ENCODE results near the gene BCL11A.

BCL11A gene

DNA sequence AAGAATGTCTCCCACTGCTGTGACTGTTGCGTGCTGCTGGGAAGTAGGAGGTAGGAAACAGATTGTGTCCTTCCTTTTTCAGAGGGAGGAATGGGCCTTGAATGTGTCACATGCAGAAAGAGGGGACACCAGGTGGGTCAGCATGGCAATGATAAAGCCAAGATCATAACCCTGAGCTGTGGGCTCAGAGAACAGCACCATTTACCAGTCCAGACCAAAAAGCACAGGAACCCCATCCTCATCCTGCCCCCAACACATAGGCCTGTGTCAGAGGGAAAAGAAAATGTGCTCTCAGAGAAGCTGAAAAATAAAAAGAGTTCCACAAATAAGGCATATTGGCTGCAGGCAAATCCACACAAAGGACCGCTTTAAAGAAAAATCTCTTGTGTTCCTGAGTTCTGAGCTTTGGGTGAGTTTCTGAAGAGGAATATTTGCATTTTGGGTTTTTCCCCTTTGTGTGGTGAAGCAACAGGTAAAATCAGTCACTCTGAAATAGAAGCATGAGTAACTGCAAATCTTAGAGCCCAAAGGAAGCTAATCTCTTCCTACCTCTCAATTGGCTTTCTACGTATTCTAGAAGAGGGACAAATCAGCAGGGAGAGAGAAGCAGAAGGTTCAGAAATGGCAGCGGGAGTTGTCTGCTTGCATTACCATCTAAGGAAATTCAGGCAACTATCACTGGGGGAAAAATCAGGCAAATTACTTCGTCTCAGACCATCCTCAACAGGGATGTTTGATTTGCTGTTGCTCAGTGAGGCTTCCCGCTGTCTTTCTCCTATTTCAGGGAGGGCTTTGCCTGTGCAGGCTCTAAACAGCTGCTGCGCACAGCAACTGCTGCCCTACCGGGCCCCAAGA, 106.8 kb downstream of the BCL11A start:
- Histone ChIP-seq H3K9me3 (replicated peaks in 1 of 2; ENCODE audit: control insufficient read depth in 2 of 2, insufficient read depth in 1 of 2, low read depth in 1 of 2, low read length in 2 of 2) (no peaks in the 10 kb centered on the region), H2BK5ac (ENCODE audit: low read length) (no peak overlapping the region), H3K4me1 (ENCODE audit: control insufficient read depth in 2 of 2, insufficient read depth in 1 of 2, low read depth in 1 of 2, low read length in 2 of 2) (no peaks in the 10 kb centered on the region), H2BK12ac (ENCODE audit: low read length) (no peak overlapping the region), H3K9ac (ENCODE audit: low read depth, low read length, poor library complexity) (no peak overlapping the region), H3K79me1 (ENCODE audit: low read depth, low read length) (no peaks in the 10 kb centered on the region), H3K27me3 (ENCODE audit: control insufficient read depth in 3 of 3, insufficient read depth in 3 of 3, low read depth in 1 of 3, low read length in 3 of 3) (no peaks in the 10 kb centered on the region), H3K4ac (ENCODE audit: low read length) (no peak overlapping the region), H3K4me2 (ENCODE audit: insufficient read depth, low read length, poor library complexity, severe bottlenecking) (no peak overlapping the region), H3K14ac (ENCODE audit: low read length) (no peak overlapping the region), H3K18ac (ENCODE audit: low read length) (no peak overlapping the region), H4K91ac (ENCODE audit: low read depth, low read length, poor library complexity) (no peak overlapping the region), H3K27ac (replicated peaks; ENCODE audit: low read length) (no peak overlapping the region), H2AFZ (ENCODE audit: low read length) (no peak overlapping the region), H3K36me3 (replicated peaks in 1 of 2; ENCODE audit: control insufficient read depth in 2 of 2, insufficient read depth in 2 of 2, low read length in 2 of 2) (no peaks in the 10 kb centered on the region), H4K8ac (ENCODE audit: low read depth, low read length) (no peak overlapping the region), H2BK120ac (ENCODE audit: low read depth, low read length) (no peak overlapping the region), H2BK15ac (ENCODE audit: low read length) (no peak overlapping the region), H3K4me3 (ENCODE audit: low read length in 2 of 2) (no peak overlapping the region), H2AK5ac (ENCODE audit: low read depth, low read length) (no peak overlapping the region), H3K23ac (ENCODE audit: low read depth, low read length, poor library complexity) (no peak overlapping the region)
- no peak for DNase-seq (ENCODE audit: low spot score)
- WGBS, 2 donors (ENCODE audit: extremely low coverage in 2 of 2, insufficient read length in 2 of 2, insufficient replicate concordance in 1 of 2) = no CpG with 5 or more reads among the region's 8 CpGs

DNA sequence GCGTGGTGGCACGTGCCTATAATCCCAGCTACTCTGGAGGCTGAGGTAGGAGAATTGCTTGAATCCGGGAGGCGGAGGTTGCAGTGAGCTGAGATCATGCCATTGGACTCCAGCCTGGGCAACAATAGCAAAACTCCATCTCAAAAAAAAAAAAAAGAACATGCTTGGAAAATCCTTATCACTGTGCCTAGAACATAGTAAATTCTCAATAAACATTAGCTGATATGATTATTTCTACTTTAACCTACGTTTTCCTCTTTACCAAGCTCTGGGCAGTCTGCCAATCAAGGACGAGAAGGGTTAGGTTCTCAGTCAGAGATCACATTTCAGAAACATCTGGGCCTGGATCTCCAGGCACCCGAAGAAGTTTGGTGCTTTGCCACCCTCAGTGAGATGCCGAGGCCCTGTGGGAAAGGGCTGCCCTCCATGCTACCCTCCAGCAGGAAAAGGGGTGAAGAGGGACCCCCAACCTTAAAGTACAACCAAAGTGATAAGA, 107.7 kb downstream of the BCL11A start:
- no peaks in the 10 kb centered on the region for H3K27me3 ChIP-seq (ENCODE audit: control insufficient read depth in 3 of 3, insufficient read depth in 3 of 3, low read depth in 1 of 3, low read length in 3 of 3)
- no peak overlapping the region for H2BK12ac ChIP-seq (ENCODE audit: low read length)
- H3K4me3 ChIP-seq (ENCODE audit: low read length in 2 of 2) = no peak overlapping the region
- H3K4me1 ChIP-seq (ENCODE audit: control insufficient read depth in 2 of 2, insufficient read depth in 1 of 2, low read depth in 1 of 2, low read length in 2 of 2) = no peaks in the 10 kb centered on the region
- H3K4me2 ChIP-seq (ENCODE audit: insufficient read depth, low read length, poor library complexity, severe bottlenecking) = no peak overlapping the region
- H3K23ac ChIP-seq (ENCODE audit: low read depth, low read length, poor library complexity) = no peak overlapping the region
- H3K14ac ChIP-seq (ENCODE audit: low read length) = no peak overlapping the region
- peak overlapping the region; percentile 56 for H3K18ac ChIP-seq (ENCODE audit: low read length)
- DNase-seq (ENCODE audit: low spot score) = no peak
- H3K27ac ChIP-seq (replicated peaks; ENCODE audit: low read length) = no peak overlapping the region
- no peak overlapping the region for H4K8ac ChIP-seq (ENCODE audit: low read depth, low read length)
- no peaks in the 10 kb centered on the region for H3K36me3 ChIP-seq (replicated peaks in 1 of 2; ENCODE audit: control insufficient read depth in 2 of 2, insufficient read depth in 2 of 2, low read length in 2 of 2)
- no peaks in the 10 kb centered on the region for H3K9me3 ChIP-seq (replicated peaks in 1 of 2; ENCODE audit: control insufficient read depth in 2 of 2, insufficient read depth in 1 of 2, low read depth in 1 of 2, low read length in 2 of 2)
- no peak overlapping the region for H2AFZ ChIP-seq (ENCODE audit: low read length)
- no peak overlapping the region for H3K4ac ChIP-seq (ENCODE audit: low read length)
- H2AK5ac ChIP-seq (ENCODE audit: low read depth, low read length) = no peak overlapping the region
- no peak overlapping the region for H2BK15ac ChIP-seq (ENCODE audit: low read length)
- no peaks in the 10 kb centered on the region for H3K79me1 ChIP-seq (ENCODE audit: low read depth, low read length)
- H4K91ac ChIP-seq (ENCODE audit: low read depth, low read length, poor library complexity) = no peak overlapping the region
- no peak overlapping the region for H2BK5ac ChIP-seq (ENCODE audit: low read length)
- no CpG with 5 or more reads among the region's 8 CpGs for WGBS, 2 donors (ENCODE audit: extremely low coverage in 2 of 2, insufficient read length in 2 of 2, insufficient replicate concordance in 1 of 2)
- H2BK120ac ChIP-seq (ENCODE audit: low read depth, low read length) = no peak overlapping the region
- no peak overlapping the region for H3K9ac ChIP-seq (ENCODE audit: low read depth, low read length, poor library complexity)

DNA sequence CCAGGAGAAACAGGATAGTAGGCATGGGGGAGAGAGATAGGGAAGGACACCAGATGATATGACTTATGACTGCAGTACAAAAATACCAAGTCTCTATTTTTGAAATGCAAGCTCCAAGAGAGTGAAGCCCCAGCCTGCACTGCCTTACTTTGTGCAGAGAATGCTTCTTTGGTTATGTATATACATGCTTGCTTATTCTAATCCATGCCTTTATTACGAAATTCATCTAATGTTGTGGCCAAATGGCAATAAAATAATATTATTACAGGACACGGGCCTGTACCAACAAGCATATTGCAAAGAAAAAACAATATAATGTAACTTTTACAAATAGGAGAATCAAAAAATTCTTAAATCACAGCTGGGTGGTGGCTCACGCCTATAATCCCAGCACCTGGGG, 110.8 kb downstream of the BCL11A start:
- H3K18ac ChIP-seq (ENCODE audit: low read length) = no peak overlapping the region
- H3K4me3 ChIP-seq (ENCODE audit: low read length in 2 of 2) = no peak overlapping the region
- DNase-seq (ENCODE audit: low spot score) = no peak
- H2AK5ac ChIP-seq (ENCODE audit: low read depth, low read length) = no peak overlapping the region
- no peaks in the 10 kb centered on the region for H3K36me3 ChIP-seq (replicated peaks in 1 of 2; ENCODE audit: control insufficient read depth in 2 of 2, insufficient read depth in 2 of 2, low read length in 2 of 2)
- H3K79me1 ChIP-seq (ENCODE audit: low read depth, low read length) = no peaks in the 10 kb centered on the region
- no peaks in the 10 kb centered on the region for H3K9me3 ChIP-seq (replicated peaks in 1 of 2; ENCODE audit: control insufficient read depth in 2 of 2, insufficient read depth in 1 of 2, low read depth in 1 of 2, low read length in 2 of 2)
- no peak overlapping the region for H3K9ac ChIP-seq (ENCODE audit: low read depth, low read length, poor library complexity)
- H2BK15ac ChIP-seq (ENCODE audit: low read length) = no peak overlapping the region
- no peak overlapping the region for H2BK12ac ChIP-seq (ENCODE audit: low read length)
- no peak overlapping the region for H4K91ac ChIP-seq (ENCODE audit: low read depth, low read length, poor library complexity)
- H2AFZ ChIP-seq (ENCODE audit: low read length) = no peak overlapping the region
- no peaks in the 10 kb centered on the region for H3K4me1 ChIP-seq (ENCODE audit: control insufficient read depth in 2 of 2, insufficient read depth in 1 of 2, low read depth in 1 of 2, low read length in 2 of 2)
- no peak overlapping the region for H3K14ac ChIP-seq (ENCODE audit: low read length)
- H3K27me3 ChIP-seq (ENCODE audit: control insufficient read depth in 3 of 3, insufficient read depth in 3 of 3, low read depth in 1 of 3, low read length in 3 of 3) = no peaks in the 10 kb centered on the region
- no peak overlapping the region for H2BK120ac ChIP-seq (ENCODE audit: low read depth, low read length)
- WGBS, 2 donors (ENCODE audit: extremely low coverage in 2 of 2, insufficient read length in 2 of 2, insufficient replicate concordance in 1 of 2) = no CpG with 5 or more reads among the region's 3 CpGs
- no peak overlapping the region for H2BK5ac ChIP-seq (ENCODE audit: low read length)
- H3K23ac ChIP-seq (ENCODE audit: low read depth, low read length, poor library complexity) = no peak overlapping the region
- no peak overlapping the region for H3K27ac ChIP-seq (replicated peaks; ENCODE audit: low read length)
- H3K4me2 ChIP-seq (ENCODE audit: insufficient read depth, low read length, poor library complexity, severe bottlenecking) = no peak overlapping the region
- no peak overlapping the region for H4K8ac ChIP-seq (ENCODE audit: low read depth, low read length)
- no peak overlapping the region for H3K4ac ChIP-seq (ENCODE audit: low read length)

DNA sequence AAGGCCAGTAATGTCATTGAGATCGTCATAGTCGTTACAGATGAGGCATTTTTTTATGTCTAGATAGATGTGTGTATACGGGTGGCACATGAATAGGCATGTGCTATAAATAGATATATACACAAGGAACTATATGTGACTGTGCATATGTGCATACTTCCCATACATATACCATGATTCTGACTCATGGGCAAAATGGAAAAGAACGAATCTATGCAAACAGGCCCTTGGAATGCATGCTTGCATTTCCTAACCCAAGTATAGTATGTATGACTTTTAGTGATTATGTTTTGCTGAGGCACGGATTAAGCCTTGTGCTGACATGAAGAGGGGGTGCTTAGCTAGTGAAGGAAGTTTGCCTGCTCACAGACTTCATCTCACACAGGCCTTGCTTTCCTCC, 111.7 kb downstream of the BCL11A start:
- Histone ChIP-seq H4K91ac (ENCODE audit: low read depth, low read length, poor library complexity) (no peak overlapping the region), H2BK120ac (ENCODE audit: low read depth, low read length) (no peak overlapping the region), H3K27ac (replicated peaks; ENCODE audit: low read length) (no peak overlapping the region), H2AFZ (ENCODE audit: low read length) (no peak overlapping the region), H2BK15ac (ENCODE audit: low read length) (no peak overlapping the region), H2BK12ac (ENCODE audit: low read length) (no peak overlapping the region), H3K14ac (ENCODE audit: low read length) (no peak overlapping the region), H3K4me3 (ENCODE audit: low read length in 2 of 2) (no peak overlapping the region), H3K4me1 (ENCODE audit: control insufficient read depth in 2 of 2, insufficient read depth in 1 of 2, low read depth in 1 of 2, low read length in 2 of 2) (no peaks in the 10 kb centered on the region), H3K4ac (ENCODE audit: low read length) (no peak overlapping the region), H2BK5ac (ENCODE audit: low read length) (no peak overlapping the region), H3K9me3 (replicated peaks in 1 of 2; ENCODE audit: control insufficient read depth in 2 of 2, insufficient read depth in 1 of 2, low read depth in 1 of 2, low read length in 2 of 2) (no peaks in the 10 kb centered on the region), H3K79me1 (ENCODE audit: low read depth, low read length) (no peaks in the 10 kb centered on the region), H3K27me3 (ENCODE audit: control insufficient read depth in 3 of 3, insufficient read depth in 3 of 3, low read depth in 1 of 3, low read length in 3 of 3) (no peaks in the 10 kb centered on the region), H4K8ac (ENCODE audit: low read depth, low read length) (no peak overlapping the region), H3K23ac (ENCODE audit: low read depth, low read length, poor library complexity) (no peak overlapping the region), H3K18ac (ENCODE audit: low read length) (no peak overlapping the region), H2AK5ac (ENCODE audit: low read depth, low read length) (no peak overlapping the region), H3K4me2 (ENCODE audit: insufficient read depth, low read length, poor library complexity, severe bottlenecking) (no peak overlapping the region), H3K36me3 (replicated peaks in 1 of 2; ENCODE audit: control insufficient read depth in 2 of 2, insufficient read depth in 2 of 2, low read length in 2 of 2) (no peaks in the 10 kb centered on the region), H3K9ac (ENCODE audit: low read depth, low read length, poor library complexity) (no peak overlapping the region)
- DNase-seq (ENCODE audit: low spot score) = no peak
- WGBS, 2 donors (ENCODE audit: extremely low coverage in 2 of 2, insufficient read length in 2 of 2, insufficient replicate concordance in 1 of 2) = no CpG with 5 or more reads among the region's 5 CpGs
